Mesenchymal stem cell (in vitro differentiated cells and primary cell): Measurements from ENCODE around the gene TBC1D16.
A peak's percentile ranks its signal among the peaks of the same experiment; 100 is the strongest.

Experiments used
- DNase-seq: peaks from one replicate; pipeline ENCODE4 v3.0.0-alpha.2; 2013
- H2AFZ ChIP-seq: one replicate; pipeline ENCODE4 v1.6.1; 2013; ENCODE audit warnings: low read depth, mild to moderate bottlenecking, control low read depth, inconsistent platforms, low read length, moderate library complexity
- H2AK5ac ChIP-seq: 2 replicates; pipeline ENCODE4 v1.6.1; 2013; ENCODE audit warnings: low read length, moderate library complexity, mild to moderate bottlenecking, inconsistent platforms; ENCODE audit not compliant: severe bottlenecking
- H2BK120ac ChIP-seq: one replicate; pipeline ENCODE4 v1.6.1; 2013; ENCODE audit warnings: low read depth, mild to moderate bottlenecking, inconsistent platforms, low read length, moderate library complexity
- H2BK12ac ChIP-seq, 2 experiments: one replicate each; pipeline ENCODE4 v1.6.1; 2013; ENCODE audit warnings: inconsistent platforms in 2 of 2, low read length in 2 of 2, mild to moderate bottlenecking in 2 of 2, moderate library complexity in 2 of 2, control low read depth in 1 of 2
- H2BK15ac ChIP-seq: one replicate; pipeline ENCODE4 v1.6.1; 2013; ENCODE audit warnings: mild to moderate bottlenecking, low read depth, inconsistent platforms; ENCODE audit not compliant: poor library complexity, severe bottlenecking
- H2BK5ac ChIP-seq: 2 replicates; pipeline ENCODE4 v1.6.1; 2013; ENCODE audit warnings: low read depth, mild to moderate bottlenecking, low read length, control low read depth, inconsistent platforms; ENCODE audit not compliant: poor library complexity, severe bottlenecking
- H3K14ac ChIP-seq, 2 experiments: one replicate each; pipeline ENCODE4 v1.6.1; 2013; ENCODE audit warnings: inconsistent platforms in 2 of 2, low read length in 2 of 2, control low read depth in 1 of 2, mild to moderate bottlenecking in 1 of 2, moderate library complexity in 1 of 2
- H3K18ac ChIP-seq, 2 experiments: one replicate each; pipeline ENCODE4 v1.6.1; 2013; ENCODE audit warnings: inconsistent platforms in 2 of 2, low read length in 2 of 2, control low read depth in 1 of 2, low read depth in 1 of 2, mild to moderate bottlenecking in 1 of 2
- H3K23ac ChIP-seq, 2 experiments: one replicate each; pipeline ENCODE4 v1.6.1; 2013; ENCODE audit warnings: inconsistent platforms in 2 of 2, low read length in 2 of 2, mild to moderate bottlenecking in 2 of 2, moderate library complexity in 2 of 2, control low read depth in 1 of 2
- H3K27ac ChIP-seq: 2 replicates; pipeline ENCODE4 v1.5.1; 2013; ENCODE audit warnings: mild to moderate bottlenecking, moderate library complexity, low read length, control low read depth, inconsistent platforms; ENCODE audit not compliant: poor library complexity, severe bottlenecking
- H3K27me3 ChIP-seq, 2 experiments: 2 replicates each; pipeline versions ENCODE4 v1.6.1 to v1.7.0; 2013; ENCODE audit warnings: low read length in 2 of 2, mild to moderate bottlenecking in 2 of 2, moderate library complexity in 2 of 2, control low read depth in 1 of 2, inconsistent platforms in 1 of 2; ENCODE audit not compliant: control insufficient read depth in 1 of 2, insufficient read depth in 1 of 2
- H3K36me3 ChIP-seq, 2 experiments: 2 replicates each; pipeline versions ENCODE4 v1.6.1 to v1.7.0; 2013; ENCODE audit warnings: low read length in 2 of 2, control low read depth in 1 of 2, inconsistent platforms in 1 of 2, low read depth in 1 of 2, mild to moderate bottlenecking in 1 of 2; ENCODE audit not compliant: insufficient read depth in 2 of 2, control insufficient read depth in 1 of 2
- H3K4ac ChIP-seq, 2 experiments: one replicate each; pipeline ENCODE4 v1.6.1; 2013; ENCODE audit warnings: inconsistent platforms in 2 of 2, low read length in 2 of 2, mild to moderate bottlenecking in 2 of 2, moderate library complexity in 2 of 2, control low read depth in 1 of 2, low read depth in 1 of 2
- H3K4me1 ChIP-seq: 2 replicates; pipeline ENCODE4 v1.6.1; 2013; ENCODE audit warnings: low read depth, low read length, control low read depth; ENCODE audit not compliant: control insufficient read depth, insufficient read depth
- H3K4me2 ChIP-seq: 2 replicates; pipeline ENCODE4 v1.6.1; 2013; ENCODE audit warnings: low read length, mild to moderate bottlenecking, inconsistent platforms; ENCODE audit not compliant: poor library complexity, severe bottlenecking
- H3K4me3 ChIP-seq, 2 experiments: 2 replicates each; pipeline versions ENCODE4 v1.5.1 to v1.7.0; 2013; ENCODE audit warnings: low read length in 2 of 2, mild to moderate bottlenecking in 2 of 2, control low read depth in 1 of 2, low read depth in 1 of 2; ENCODE audit not compliant: insufficient read depth in 1 of 2
- H3K79me1 ChIP-seq: replicated peaks from 2 replicates; pipeline ENCODE4 v1.6.1; 2013; ENCODE audit warnings: mild to moderate bottlenecking, control low read depth, low read length, inconsistent platforms; ENCODE audit not compliant: poor library complexity, severe bottlenecking
- H3K9ac ChIP-seq: 2 replicates; pipeline ENCODE4 v1.7.0; 2013; ENCODE audit warnings: mild to moderate bottlenecking, low read length, moderate library complexity
- H3K9me3 ChIP-seq: 2 replicates; pipeline ENCODE4 v1.7.0; 2013; ENCODE audit warnings: mild to moderate bottlenecking, low read length; ENCODE audit not compliant: control insufficient read depth
- H4K8ac ChIP-seq: one replicate; pipeline ENCODE4 v1.6.1; 2013; ENCODE audit warnings: inconsistent platforms, mild to moderate bottlenecking, low read length, moderate library complexity
- H4K91ac ChIP-seq: one replicate; pipeline ENCODE4 v1.6.1; 2013; ENCODE audit warnings: mild to moderate bottlenecking, low read length, inconsistent platforms
- whole genome bisulfite sequencing: methylation state at CpG from one replicate; pipeline ENCODE4 v1.1.7; 2013; ENCODE audit warnings: mixed read lengths; 5-methylcytosine and 5-hydroxymethylcytosine counted together

The TBC1D16 gene

GRCh38 chr17:79919164-79919585 is 116.5 kb downstream of the TBC1D16 start:
- peak overlapping the region in 1 of 2 experiments; percentile 24 for H3K4me3 ChIP-seq
- H3K27me3 ChIP-seq: peaks cover 67 to 97% of the 10 kb centered on the region in 2 experiments
- no peak overlapping the region for H4K8ac ChIP-seq
- no peak overlapping the region for H3K27ac ChIP-seq
- H4K91ac ChIP-seq: no peak overlapping the region
- no peak overlapping the region for H3K4me2 ChIP-seq
- H3K79me1 ChIP-seq: no peaks in the 10 kb centered on the region
- no peak overlapping the region for H2AK5ac ChIP-seq
- H2BK120ac ChIP-seq: no peak overlapping the region
- H3K9ac ChIP-seq: no peak overlapping the region
- H2BK5ac ChIP-seq: no peak overlapping the region
- no peak overlapping the region for H3K18ac ChIP-seq
- H3K4ac ChIP-seq: no peak overlapping the region
- no peak for DNase-seq
- H3K23ac ChIP-seq: no peak overlapping the region
- H2BK15ac ChIP-seq: no peak overlapping the region
- H3K4me1 ChIP-seq: peaks cover 6% of the 10 kb centered on the region
- 91% methylated on average over 17 of the region's 17 CpGs for WGBS
- peak overlapping the region in 1 of 2 experiments; percentile 3 for H3K14ac ChIP-seq
- H3K36me3 ChIP-seq: no peaks in the 10 kb centered on the region
- H2AFZ ChIP-seq: no peak overlapping the region
- H3K9me3 ChIP-seq: no peaks in the 10 kb centered on the region
- H2BK12ac ChIP-seq: no peak overlapping the region

- H3K4me1 ChIP-seq: peaks cover 6% of the 10 kb centered on the region
- H4K91ac ChIP-seq: no peak overlapping the region
- no peak overlapping the region for H2BK5ac ChIP-seq
- no peak overlapping the region for H3K9ac ChIP-seq
- no peak overlapping the region for H2BK120ac ChIP-seq
- H3K9me3 ChIP-seq: no peaks in the 10 kb centered on the region
- H3K4ac ChIP-seq: no peak overlapping the region
- H2AFZ ChIP-seq: no peak overlapping the region
- 83% methylated on average over 9 of the region's 9 CpGs for WGBS
- H3K4me2 ChIP-seq: no peak overlapping the region
- peaks cover 65 to 95% of the 10 kb centered on the region in 2 experiments for H3K27me3 ChIP-seq
- no peak overlapping the region for H2BK12ac ChIP-seq
- H3K18ac ChIP-seq: no peak overlapping the region
- no peak overlapping the region for H3K14ac ChIP-seq
- no peaks in the 10 kb centered on the region for H3K79me1 ChIP-seq
- H3K4me3 ChIP-seq: peak overlapping the region in 1 of 2 experiments; percentile 24
- no peaks in the 10 kb centered on the region for H3K36me3 ChIP-seq
- no peak overlapping the region for H2BK15ac ChIP-seq
- DNase-seq: no peak
- no peak overlapping the region for H3K27ac ChIP-seq
- no peak overlapping the region for H3K23ac ChIP-seq
- H4K8ac ChIP-seq: no peak overlapping the region
- H2AK5ac ChIP-seq: no peak overlapping the region
These were observed 117.0 kb downstream of the TBC1D16 start for GRCh38 chr17:79918581-79919163.

- no peak overlapping the region for H3K4me2 ChIP-seq
- H2BK5ac ChIP-seq: no peak overlapping the region
- no peak for DNase-seq
- H3K9me3 ChIP-seq: no peaks in the 10 kb centered on the region
- H2BK15ac ChIP-seq: no peak overlapping the region
- peak overlapping the region in 1 of 2 experiments; percentile 91 for H3K14ac ChIP-seq
- H4K8ac ChIP-seq: no peak overlapping the region
- H2BK120ac ChIP-seq: no peak overlapping the region
- H2AK5ac ChIP-seq: no peak overlapping the region
- H3K79me1 ChIP-seq: no peaks in the 10 kb centered on the region
- H3K27me3 ChIP-seq: peaks cover 64 to 96% of the 10 kb centered on the region in 2 experiments
- H3K27ac ChIP-seq: no peak overlapping the region
- no peak overlapping the region for H2AFZ ChIP-seq
- no peak overlapping the region for H4K91ac ChIP-seq
- WGBS: 84% methylated on average over 14 of the region's 14 CpGs
- H3K4ac ChIP-seq: no peak overlapping the region
- peak overlapping the region in 1 of 2 experiments; percentile 67 for H3K23ac ChIP-seq
- H3K18ac ChIP-seq: no peak overlapping the region
- no peaks in the 10 kb centered on the region for H3K36me3 ChIP-seq
- no peak overlapping the region for H2BK12ac ChIP-seq
- H3K4me1 ChIP-seq: peaks cover 6% of the 10 kb centered on the region
- no peak overlapping the region for H3K4me3 ChIP-seq
- H3K9ac ChIP-seq: no peak overlapping the region
These were observed 117.7 kb downstream of the TBC1D16 start for GRCh38 chr17:79917902-79918484.

- no peak overlapping the region for H2BK5ac ChIP-seq
- H3K27ac ChIP-seq: no peak overlapping the region
- 84% methylated on average over 16 of the region's 18 CpGs for WGBS
- H2BK15ac ChIP-seq: no peak overlapping the region
- H3K79me1 ChIP-seq: no peaks in the 10 kb centered on the region
- H3K36me3 ChIP-seq: no peaks in the 10 kb centered on the region
- H3K27me3 ChIP-seq: peaks cover 62 to 96% of the 10 kb centered on the region in 2 experiments
- no peak overlapping the region for H2BK120ac ChIP-seq
- H3K14ac ChIP-seq: peak overlapping the region in 1 of 2 experiments; percentile 91
- H3K4me1 ChIP-seq: peaks cover 6% of the 10 kb centered on the region
- H3K18ac ChIP-seq: no peak overlapping the region
- no peak overlapping the region for H4K91ac ChIP-seq
- H3K23ac ChIP-seq: peak overlapping the region in 1 of 2 experiments; percentile 67
- H2AFZ ChIP-seq: no peak overlapping the region
- H3K4ac ChIP-seq: no peak overlapping the region
- no peak overlapping the region for H3K9ac ChIP-seq
- H3K4me2 ChIP-seq: no peak overlapping the region
- no peak overlapping the region for H4K8ac ChIP-seq
- DNase-seq: no peak
- H2BK12ac ChIP-seq: no peak overlapping the region
- no peak overlapping the region for H2AK5ac ChIP-seq
- H3K9me3 ChIP-seq: no peaks in the 10 kb centered on the region
- H3K4me3 ChIP-seq: no peak overlapping the region
These were observed 118.4 kb downstream of the TBC1D16 start for GRCh38 chr17:79916991-79917901.
